22Rv1 (cell line): Measurements from ENCODE around the gene ALX3.

Source experiments
- CTCF ChIP-seq: fragments of 450-650 bp; IDR thresholded peaks from 2 replicates; pipeline ENCODE4 v1.5.1; 2017; ENCODE audit warnings: mild to moderate bottlenecking
- ZFX ChIP-seq: fragments of 450-650 bp; IDR thresholded peaks from 2 replicates; pipeline ENCODE4 v1.6.1; 2017; ENCODE audit warnings: antibody characterized with exemption, borderline replicate concordance

GRCh38 chr1:110085671-110086070 is 15.2 kb upstream of the ALX3 start:
- TF ChIP-seq CTCF: no peak
- TF ChIP-seq ZFX: no peak
